ENCODE measurements around the gene PBX1.

PBX1 gene

GRCh38 chr1:164735315-164736052, 176.5 kb downstream of the PBX1 start:
- DNase-seq, result no peak

- no peak for DNase-seq
Observed at GRCh38 chr1:164736137-164736536, 177.2 kb downstream of the PBX1 start.

- DNase-seq, result no peak
Observed at GRCh38 chr1:164739189-164739588, 180.2 kb downstream of the PBX1 start.

GRCh38 chr1:164740000-164740526, 181.1 kb downstream of the PBX1 start:
- DNase-seq, result no peak

- no peak for DNase-seq
Observed at GRCh38 chr1:164742745-164743144, 183.8 kb downstream of the PBX1 start.

- no peak for DNase-seq
Observed at GRCh38 chr1:164743976-164744375, 185.0 kb downstream of the PBX1 start.

- no peak for DNase-seq
Observed at GRCh38 chr1:164745736-164746135, 186.8 kb downstream of the PBX1 start.

GRCh38 chr1:164746632-164747031, 187.6 kb downstream of the PBX1 start:
- DNase-seq, result no peak

GRCh38 chr1:164748253-164748899, 189.4 kb downstream of the PBX1 start:
- DNase-seq, result no peak

- no peak for DNase-seq
Observed at GRCh38 chr1:164753521-164754077, 194.6 kb downstream of the PBX1 start.

- DNase-seq, result no peak
Observed at GRCh38 chr1:164754088-164754600, 195.2 kb downstream of the PBX1 start.

- DNase-seq, result no peak
Observed at GRCh38 chr1:164755690-164756089, 196.7 kb downstream of the PBX1 start.

- no peak for DNase-seq
Observed at GRCh38 chr1:164756741-164757140, 197.8 kb downstream of the PBX1 start.

GRCh38 chr1:164757625-164758024, 198.6 kb downstream of the PBX1 start:
- DNase-seq, result no peak

- no peak for DNase-seq
Observed at GRCh38 chr1:164759144-164759920, 200.3 kb downstream of the PBX1 start.

GRCh38 chr1:164759979-164760469, 201.0 kb downstream of the PBX1 start:
- no peak for DNase-seq

GRCh38 chr1:164760569-164760968, 201.6 kb downstream of the PBX1 start:
- no peak for DNase-seq

GRCh38 chr1:164761009-164761408, 202.0 kb downstream of the PBX1 start:
- no peak for DNase-seq

GRCh38 chr1:164763098-164763497, 204.1 kb downstream of the PBX1 start:
- no peak for DNase-seq

- DNase-seq, result no peak
Observed at GRCh38 chr1:164764333-164764732, 205.3 kb downstream of the PBX1 start.

- DNase-seq, result no peak
Observed at GRCh38 chr1:164765557-164765956, 206.6 kb downstream of the PBX1 start.

- no peak for DNase-seq
Observed at GRCh38 chr1:164765992-164766720, 207.2 kb downstream of the PBX1 start.

All from stimulated activated CD4-positive, alpha-beta T cell treated with anti-CD3 and anti-CD28 coated beads, Interleukin-4, amount 100 ng/mL, for 1 hour (primary cell).